Measurements from ENCODE around the gene TDRD12. TPM values are rescaled to one million over a fixed set of nuclear protein-coding genes. Genes with fewer than 3 reads are reported as not detected.
"Not testable (repeated sequence)": the region's sequence is repeated elsewhere in the genome, so short reads cannot be mapped to it uniquely, and the experiment has no call there.

Gene TDRD12
- total and polyA plus RNA-seq, 2 experiments from 2014 or later = 0.68 to 2.8 TPM

GRCh38 chr19:32694851-32695250, 24.7 kb upstream of the TDRD12 start:
- H3K9me3 Mint-ChIP-seq = peaks cover 12% of the 10 kb centered on the region; the same call in 2 of the 3 replicates
- ATAC-seq; H3K36me3 ChIP-seq (ENCODE audit: insufficient read depth); H2AFZ ChIP-seq; H3K9me2 ChIP-seq (ENCODE audit: insufficient read depth); H3K27ac ChIP-seq (ENCODE audit: low read depth); DNase-seq (ENCODE audit: low spot score); H3K4me3 Mint-ChIP-seq; H3K27ac Mint-ChIP-seq; H3K4me3 ChIP-seq; H4K20me1 ChIP-seq (replicated peaks; ENCODE audit: insufficient read depth); H3K4me2 ChIP-seq; H3F3A ChIP-seq (replicated peaks; ENCODE audit: low read depth); H3K79me2 ChIP-seq (replicated peaks; ENCODE audit: insufficient read depth): not testable (repeated sequence)
- H3K27me3 ChIP-seq (ENCODE audit: insufficient read depth) = peaks cover 29% of the 10 kb centered on the region
- H3K4me1 ChIP-seq (ENCODE audit: insufficient read depth) = peaks cover 19% of the 10 kb centered on the region
- peaks cover 23% of the 10 kb centered on the region for H3K4me1 Mint-ChIP-seq
- peaks cover 22% of the 10 kb centered on the region for H3K27me3 Mint-ChIP-seq (ENCODE audit: insufficient read depth, low read depth, poor library complexity)
- H3K36me3 Mint-ChIP-seq (ENCODE audit: low read depth) = peaks cover 27% of the 10 kb centered on the region

DNA sequence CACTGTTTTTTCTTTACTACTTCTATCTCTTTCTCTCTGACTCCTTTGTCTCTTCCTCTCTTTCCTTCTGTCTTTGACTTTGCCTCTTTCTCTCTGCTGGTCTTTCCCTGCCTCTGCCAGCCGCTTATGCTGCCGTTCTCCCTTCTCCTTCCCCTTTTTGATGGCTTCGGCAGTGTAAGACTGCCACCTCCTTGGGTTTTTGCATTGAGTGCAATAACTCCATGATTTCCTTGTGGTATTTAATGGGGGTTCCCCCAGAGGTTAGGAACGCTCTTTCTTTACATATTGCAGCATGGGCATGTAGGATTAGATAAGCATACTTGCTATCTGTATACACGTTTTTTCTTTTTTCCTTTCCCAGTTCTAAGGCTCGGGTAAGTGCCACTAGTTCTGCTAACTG, 24.1 kb upstream of the TDRD12 start:
- not testable (repeated sequence) for H3K27ac ChIP-seq (ENCODE audit: low read depth); H3K9me2 ChIP-seq (ENCODE audit: insufficient read depth); H3K27ac Mint-ChIP-seq; H3K79me2 ChIP-seq (replicated peaks; ENCODE audit: insufficient read depth); H2AFZ ChIP-seq; H3F3A ChIP-seq (replicated peaks; ENCODE audit: low read depth); H4K20me1 ChIP-seq (replicated peaks; ENCODE audit: insufficient read depth); H3K4me3 ChIP-seq; H3K36me3 ChIP-seq (ENCODE audit: insufficient read depth); DNase-seq (ENCODE audit: low spot score); ATAC-seq; H3K4me3 Mint-ChIP-seq; H3K4me2 ChIP-seq
- H3K4me1 ChIP-seq (ENCODE audit: insufficient read depth) = peaks cover 19% of the 10 kb centered on the region
- peaks cover 23% of the 10 kb centered on the region for H3K27me3 Mint-ChIP-seq (ENCODE audit: insufficient read depth, low read depth, poor library complexity)
- peaks cover 33% of the 10 kb centered on the region for H3K36me3 Mint-ChIP-seq (ENCODE audit: low read depth)
- peaks cover 33% of the 10 kb centered on the region for H3K27me3 ChIP-seq (ENCODE audit: insufficient read depth)
- H3K4me1 Mint-ChIP-seq = peaks cover 23% of the 10 kb centered on the region
- peaks cover 15% of the 10 kb centered on the region for H3K9me3 Mint-ChIP-seq

DNA sequence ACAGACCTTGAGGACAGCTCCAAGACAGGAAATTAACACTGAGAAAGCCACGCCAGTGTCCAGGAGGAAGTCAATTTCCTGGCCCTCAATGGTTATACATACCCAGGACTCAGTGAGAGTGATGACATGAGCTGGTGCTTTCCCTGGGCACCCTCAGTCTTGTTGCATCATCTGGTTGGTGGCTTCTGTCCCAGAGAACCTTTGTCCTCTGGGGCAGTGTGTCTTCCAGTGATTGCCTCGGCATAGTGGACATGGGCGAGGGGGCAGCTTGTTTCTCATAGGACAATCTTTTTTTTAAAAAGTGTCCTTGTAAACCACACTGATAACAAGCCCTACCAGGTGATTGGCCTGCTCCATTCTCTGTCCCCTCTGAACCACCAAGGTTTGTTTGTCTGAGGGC, 22.8 kb upstream of the TDRD12 start:
- peaks cover 39% of the 10 kb centered on the region for H3K36me3 Mint-ChIP-seq (ENCODE audit: low read depth)
- H4K20me1 ChIP-seq (replicated peaks; ENCODE audit: insufficient read depth); H3K9me2 ChIP-seq (ENCODE audit: insufficient read depth); H3K27ac ChIP-seq (ENCODE audit: low read depth); DNase-seq (ENCODE audit: low spot score); H3K36me3 ChIP-seq (ENCODE audit: insufficient read depth); H3K4me3 ChIP-seq; H3K4me2 ChIP-seq; H3K27ac Mint-ChIP-seq; H2AFZ ChIP-seq; H3K4me3 Mint-ChIP-seq; H3F3A ChIP-seq (replicated peaks; ENCODE audit: low read depth); ATAC-seq; H3K79me2 ChIP-seq (replicated peaks; ENCODE audit: insufficient read depth): not testable (repeated sequence)
- peaks cover 20% of the 10 kb centered on the region for H3K4me1 Mint-ChIP-seq
- peaks cover 21% of the 10 kb centered on the region for H3K27me3 Mint-ChIP-seq (ENCODE audit: insufficient read depth, low read depth, poor library complexity)
- H3K4me1 ChIP-seq (ENCODE audit: insufficient read depth) = peaks cover 24% of the 10 kb centered on the region
- H3K9me3 Mint-ChIP-seq = peaks cover 15% of the 10 kb centered on the region
- H3K27me3 ChIP-seq (ENCODE audit: insufficient read depth) = peaks cover 35% of the 10 kb centered on the region

GRCh38 chr19:32700129-32700528, 19.4 kb upstream of the TDRD12 start:
- H3K27ac ChIP-seq (ENCODE audit: low read depth); H3K4me3 Mint-ChIP-seq; H3K79me2 ChIP-seq (replicated peaks; ENCODE audit: insufficient read depth); H3K9me2 ChIP-seq (ENCODE audit: insufficient read depth); H3F3A ChIP-seq (replicated peaks; ENCODE audit: low read depth); H3K4me3 ChIP-seq; ATAC-seq; H2AFZ ChIP-seq; H4K20me1 ChIP-seq (replicated peaks; ENCODE audit: insufficient read depth); H3K27ac Mint-ChIP-seq; DNase-seq (ENCODE audit: low spot score); H3K36me3 ChIP-seq (ENCODE audit: insufficient read depth); H3K4me2 ChIP-seq: not testable (repeated sequence)
- H3K27me3 Mint-ChIP-seq (ENCODE audit: insufficient read depth, low read depth, poor library complexity) = peaks cover 17% of the 10 kb centered on the region
- Histone ChIP-seq H3K4me1 (ENCODE audit: insufficient read depth) (peaks cover 19% of the 10 kb centered on the region), H3K27me3 (ENCODE audit: insufficient read depth) (peaks cover 23% of the 10 kb centered on the region)
- peaks cover 17% of the 10 kb centered on the region for H3K4me1 Mint-ChIP-seq
- H3K9me3 Mint-ChIP-seq = peaks cover 26% of the 10 kb centered on the region
- H3K36me3 Mint-ChIP-seq (ENCODE audit: low read depth) = peaks cover 39% of the 10 kb centered on the region
